SU-DHL-6 (cell line): Measurements from ENCODE around the gene GRM8.

Source experiments
- CTCF ChIP-seq: fragments of 200-600 bp; sonication (generic); IDR thresholded peaks from one replicate; pipeline ENCODE4 v1.5.1; 2017; ENCODE audit warnings: antibody characterized with exemption, mild to moderate bottlenecking, low read length, moderate library complexity; ENCODE audit not compliant: insufficient read depth, poor library complexity, severe bottlenecking
- EZH2phosphoT487 ChIP-seq: fragments of 200-600 bp; sonication (generic), shearing (Covaris generic); conservative IDR thresholded peaks from 2 replicates; pipeline ENCODE4 v1.6.1; 2018; ENCODE audit warnings: mild to moderate bottlenecking, antibody characterized with exemption, low read length, moderate library complexity, mixed read lengths

- TF ChIP-seq CTCF (no peak), EZH2phosphoT487 (no peak)
These were observed 853.8 kb downstream of the GRM8 start for GRCh38 chr7:126398851-126399529.
